Cardiac septum (tissue), 1 donor: ENCODE measurements around the gene MED10. TPM values are rescaled to one million over a fixed set of nuclear protein-coding genes. Genes with fewer than 3 reads are reported as not detected.
A peak's percentile ranks its signal among the peaks of the same experiment; 100 is the strongest.
"Not testable (repeated sequence)": the region's sequence is repeated elsewhere in the genome, so short reads cannot be mapped to it uniquely, and the experiment has no call there.

Source experiments
- DNase-seq: peaks from one replicate; pipeline ENCODE4 v3.0.0-alpha.2; 2020; ENCODE audit warnings: low spot score
- intact Hi-C: fragments of 100-400 bp; cut with DNase I; formaldehyde crosslinking; loops from one replicate; pipeline ENCODE4 v1.14.0; 2022
- total RNA-seq: library from RNA; stranded (reverse); fragmentation: NEBNext Ultra II Directional; extraction: Animal tissue kit (Norgen Biotek cat#: 25700); gene quantifications from one replicate; pipeline ENCODE4 v1.2.1, GENCODE V29; 2021
- donor health status: DM: no; HTN: no; CAD: no.

Gene MED10
- total RNA-seq, 1 donor from 2014 or later: 27.6 TPM

DNA sequence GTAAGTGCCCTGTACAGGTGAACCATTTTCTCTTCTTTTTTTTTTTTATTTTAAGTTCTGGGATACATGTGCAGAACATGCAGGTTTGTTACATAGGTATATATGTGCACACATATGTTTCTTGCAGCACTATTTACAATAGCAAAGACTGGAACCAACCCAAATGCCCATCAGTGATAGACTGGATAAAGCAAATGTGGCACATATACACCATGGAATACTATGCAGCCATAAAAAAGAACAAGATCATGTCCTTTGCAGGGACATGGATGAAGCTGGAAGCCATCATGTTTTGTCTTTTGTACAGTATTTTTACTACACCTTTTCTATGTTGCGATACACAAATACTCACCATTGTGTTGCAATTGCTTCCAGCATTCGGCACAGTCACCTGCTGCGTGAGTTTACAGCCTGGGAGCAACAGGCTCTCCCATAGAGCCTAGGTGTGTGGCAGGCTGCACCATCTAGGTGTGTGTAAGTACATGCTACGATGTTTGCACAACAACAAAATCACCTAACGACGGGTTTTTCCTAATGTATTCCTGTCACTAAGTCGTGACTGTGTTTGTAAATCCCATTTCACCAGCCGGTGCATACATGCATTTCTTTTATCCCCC, 20.4 kb downstream of the MED10 start:
- intact Hi-C loops: not testable (repeated sequence)
- peak; percentile 12 for DNase-seq

DNA sequence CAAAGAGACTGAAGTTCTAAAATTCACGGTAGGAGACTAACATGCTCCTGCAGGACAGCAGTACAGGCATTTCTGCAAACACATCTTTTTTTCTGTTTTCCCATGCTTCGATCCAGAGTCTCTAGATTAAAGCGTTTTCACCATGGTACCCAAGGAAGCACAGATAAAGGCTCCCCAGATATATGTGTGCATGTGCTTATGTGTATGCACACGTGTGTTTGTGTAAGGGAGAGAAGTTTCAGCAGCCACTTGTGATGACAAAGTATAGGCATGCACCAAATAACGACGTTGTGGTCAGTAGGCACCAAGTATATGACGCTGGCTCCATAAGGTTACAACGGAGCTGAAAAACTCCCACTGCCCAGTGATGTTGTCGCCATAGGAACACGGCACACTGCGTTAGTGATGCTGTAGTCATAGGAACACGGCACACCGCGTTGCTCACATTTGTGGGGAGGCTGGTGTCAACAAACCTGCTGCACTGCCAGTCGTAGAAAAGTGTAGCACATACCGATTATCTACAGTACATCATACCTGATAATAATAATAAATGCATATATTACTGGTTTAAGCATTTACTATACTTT, 21.7 kb downstream of the MED10 start:
- DNase-seq: peak; percentile 55
- intact Hi-C loops: no loop called here

DNA sequence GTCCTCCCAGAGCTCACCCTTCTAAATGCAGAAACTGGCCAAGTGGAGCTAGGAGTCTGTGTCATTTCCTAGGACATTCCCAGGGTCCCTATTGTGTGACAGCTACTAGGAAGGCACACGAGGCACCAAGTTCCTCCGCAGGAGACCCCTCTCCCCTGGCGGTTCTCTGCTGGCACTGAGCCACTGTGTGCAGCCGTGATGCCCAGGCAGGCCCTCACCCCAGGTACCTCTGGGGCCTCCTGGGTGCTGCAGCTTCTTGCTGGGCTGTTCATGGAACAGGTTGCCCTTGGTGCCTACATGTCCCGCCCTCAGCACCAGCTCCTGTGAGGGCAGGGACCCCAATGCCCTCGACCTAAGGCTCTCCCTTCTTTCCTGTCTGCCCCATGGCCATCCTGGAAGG, 23.1 kb downstream of the MED10 start:
- DNase-seq: peak; percentile 53
- intact Hi-C loops: no loop called here

- DNase-seq: peak; percentile 54
- intact Hi-C loops: no loop called here
Measured at GRCh38 chr5:6354848-6355247, 23.5 kb downstream of the MED10 start.

- intact Hi-C loops: no loop called here
- no peak for DNase-seq
Measured at GRCh38 chr5:6353602-6354302, 24.6 kb downstream of the MED10 start.

DNA sequence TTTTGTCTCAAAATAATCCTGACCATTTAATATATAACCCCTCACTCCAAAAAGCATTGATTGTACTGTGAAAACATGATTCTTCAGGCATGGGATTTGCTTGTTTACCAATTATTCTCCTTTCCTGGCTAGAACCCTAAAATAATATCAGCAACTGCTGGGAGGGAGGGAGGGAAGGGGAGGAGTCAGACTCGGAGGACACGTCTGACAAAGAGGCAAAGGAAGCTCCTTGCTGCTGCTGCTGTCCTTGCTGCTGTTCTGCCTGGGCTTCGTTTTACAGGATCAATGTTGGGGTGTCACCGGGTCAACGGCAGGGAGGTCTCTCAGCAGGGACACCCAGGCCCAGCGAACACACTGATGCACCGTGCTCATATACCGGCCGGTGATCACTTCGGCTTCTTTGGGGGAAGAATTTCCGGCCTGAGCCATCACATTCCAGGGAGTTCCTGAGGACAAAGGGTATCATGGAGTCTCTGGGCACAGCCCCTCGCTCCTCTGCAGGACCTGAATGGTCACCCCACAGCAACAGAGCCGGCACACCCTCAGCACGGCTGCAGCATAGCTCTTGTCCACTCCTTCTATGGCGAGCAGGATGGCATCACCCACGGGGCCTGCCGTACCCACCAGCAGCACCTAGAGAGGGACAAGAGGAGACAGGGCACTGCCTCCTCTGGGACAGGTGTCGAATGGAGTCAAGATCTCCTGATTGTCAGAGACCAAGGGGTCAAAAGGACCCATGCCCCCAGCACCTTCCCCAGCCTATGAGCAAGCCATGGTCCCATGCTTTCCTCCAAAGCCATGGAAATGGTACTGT, 27.9 kb downstream of the MED10 start:
- intact Hi-C loops: no loop called here
- peak; percentile 62 for DNase-seq

DNA sequence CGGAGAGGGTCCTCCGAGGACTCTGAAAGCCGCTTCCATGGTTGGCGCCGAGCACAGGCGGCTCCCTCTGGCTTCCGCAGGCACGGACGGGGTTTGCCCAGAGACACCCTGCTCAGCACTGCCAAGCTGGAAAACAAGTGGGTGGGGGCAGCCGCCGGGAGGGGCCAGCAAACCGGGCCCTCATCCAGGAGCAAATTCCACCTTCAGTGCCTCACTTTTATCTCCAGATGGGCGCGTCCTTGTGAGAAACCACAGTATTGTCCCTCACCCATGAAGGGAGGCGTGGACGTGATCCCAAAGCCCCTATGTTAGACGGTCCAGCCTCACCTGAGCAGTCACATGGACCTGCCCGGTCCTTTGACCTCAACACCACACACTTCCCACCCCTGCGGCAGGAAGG, 29.0 kb downstream of the MED10 start:
- intact Hi-C loops: no loop called here
- no peak for DNase-seq

DNA sequence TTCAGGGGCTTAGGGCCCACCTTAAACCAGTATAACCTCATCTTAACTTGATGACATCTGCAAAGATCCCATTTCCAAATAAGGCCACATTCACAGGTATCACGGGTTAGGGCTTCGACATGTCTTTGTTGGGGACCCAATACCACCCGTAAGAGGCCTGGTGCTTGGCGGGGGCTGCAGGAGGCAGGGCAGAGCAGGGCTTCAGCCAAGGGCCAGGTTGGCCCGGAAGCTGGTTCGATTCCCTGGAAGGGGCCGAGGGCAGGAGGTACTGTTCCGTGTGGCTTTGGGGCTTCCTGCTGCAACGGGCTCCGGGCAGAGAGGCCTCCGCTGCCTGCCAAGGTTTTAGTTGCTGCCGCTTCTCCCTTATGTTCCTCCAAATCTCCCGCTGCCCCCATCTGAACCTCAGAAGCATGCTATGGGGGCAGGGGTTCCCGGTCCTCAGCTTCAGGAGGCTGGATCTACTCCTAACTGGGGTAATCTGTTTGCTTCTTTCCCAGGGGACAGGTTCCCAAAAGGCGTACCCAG, 29.8 kb downstream of the MED10 start:
- DNase-seq: no peak

DNA sequence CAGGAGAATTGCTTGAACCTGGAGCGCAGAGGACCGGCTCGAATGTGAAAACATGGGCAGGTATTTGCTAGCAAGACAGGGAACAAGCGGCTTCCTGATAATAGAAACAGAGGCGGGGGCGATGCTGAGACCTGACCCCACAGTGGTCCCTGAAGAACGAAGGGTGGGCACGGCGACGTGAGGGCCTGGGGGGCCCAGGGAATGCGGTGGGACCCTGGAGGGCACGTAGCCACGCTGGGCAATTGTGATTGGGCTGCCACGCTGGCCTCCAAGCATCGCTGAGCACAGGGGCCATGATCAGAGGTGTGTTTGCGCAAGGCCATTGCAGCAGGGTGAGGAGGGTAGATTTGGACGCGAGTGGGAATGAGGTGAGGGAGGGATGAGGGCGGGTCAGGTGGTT, 30.7 kb downstream of the MED10 start:
- DNase-seq: no peak

More for the DNA sequence above, 29.8 kb downstream of the MED10 start:
- intact Hi-C loops: no loop called here

DNA sequence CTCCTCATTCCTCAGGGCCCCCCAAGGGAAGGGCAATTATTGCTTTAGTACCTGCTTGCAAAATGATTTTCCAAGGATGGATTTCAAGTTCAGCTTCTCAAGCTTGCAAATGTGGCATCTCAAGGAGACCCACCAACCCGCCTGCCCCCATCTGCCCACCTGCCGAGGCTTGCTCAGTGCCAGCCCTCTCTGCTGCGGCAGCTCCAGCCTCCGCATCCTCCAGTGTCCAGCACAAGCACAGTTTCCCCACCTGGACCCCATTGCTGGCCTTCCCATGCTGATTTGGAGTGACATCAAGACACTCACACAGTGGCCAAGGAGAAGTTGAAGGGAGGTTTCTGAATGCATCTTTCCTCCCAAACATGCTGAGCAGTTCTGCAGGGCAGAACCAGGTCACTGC, 31.2 kb downstream of the MED10 start:
- intact Hi-C loops: no loop called here
- no peak for DNase-seq

More for the DNA sequence above, 30.7 kb downstream of the MED10 start:
- intact Hi-C loops: no loop called here

DNA sequence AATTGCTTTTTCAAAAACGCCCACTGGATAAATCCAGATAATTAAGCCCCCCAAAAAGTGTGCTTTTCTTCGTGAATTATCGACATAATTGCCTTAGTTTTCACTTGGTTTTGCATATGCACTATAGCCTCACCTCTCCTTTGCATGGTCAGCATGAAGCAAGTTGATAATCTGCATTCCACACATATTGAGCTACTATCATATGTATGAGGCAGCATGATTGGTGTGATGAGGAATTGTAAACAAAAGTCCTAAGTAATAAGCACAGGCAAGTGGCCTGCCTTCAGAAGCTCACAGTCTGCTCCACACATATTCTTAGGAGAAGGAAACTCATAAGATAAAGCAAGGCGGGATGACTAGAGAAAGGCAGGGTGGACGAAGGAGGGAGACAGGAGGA, 33.8 kb downstream of the MED10 start:
- DNase-seq: no peak
- intact Hi-C loops: no loop called here

DNA sequence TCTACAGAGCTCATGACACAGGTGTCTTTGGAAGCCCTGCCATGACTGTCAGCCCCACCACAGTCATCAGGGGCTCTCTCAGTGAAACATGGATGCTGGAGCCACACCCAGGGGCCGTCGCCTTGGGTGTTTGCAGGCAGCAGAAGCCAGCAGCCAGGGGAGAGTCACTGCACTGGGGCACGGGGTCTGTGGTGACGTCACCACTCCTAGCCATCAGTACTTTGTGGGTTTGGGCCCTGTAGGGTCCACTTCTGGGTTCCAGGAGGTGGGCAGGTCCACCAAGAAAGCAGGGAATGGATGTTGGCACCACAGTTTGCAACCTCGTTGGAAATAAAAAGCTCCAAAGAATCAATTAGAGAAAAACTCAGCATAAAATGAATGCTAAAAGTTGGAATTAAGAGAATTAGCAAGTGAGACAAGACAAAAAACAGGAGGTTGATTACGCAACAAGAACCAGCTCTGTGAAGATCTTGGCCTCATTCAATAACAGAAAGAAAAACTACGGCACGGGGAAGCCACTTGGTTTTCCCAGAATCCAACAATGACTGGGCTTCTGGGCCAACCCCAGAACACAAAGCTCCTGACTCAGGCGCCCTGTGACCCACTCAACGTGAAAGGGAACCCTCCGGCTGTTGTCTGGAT, 34.3 kb downstream of the MED10 start:
- no peak for DNase-seq
- intact Hi-C loops: no loop called here

DNA sequence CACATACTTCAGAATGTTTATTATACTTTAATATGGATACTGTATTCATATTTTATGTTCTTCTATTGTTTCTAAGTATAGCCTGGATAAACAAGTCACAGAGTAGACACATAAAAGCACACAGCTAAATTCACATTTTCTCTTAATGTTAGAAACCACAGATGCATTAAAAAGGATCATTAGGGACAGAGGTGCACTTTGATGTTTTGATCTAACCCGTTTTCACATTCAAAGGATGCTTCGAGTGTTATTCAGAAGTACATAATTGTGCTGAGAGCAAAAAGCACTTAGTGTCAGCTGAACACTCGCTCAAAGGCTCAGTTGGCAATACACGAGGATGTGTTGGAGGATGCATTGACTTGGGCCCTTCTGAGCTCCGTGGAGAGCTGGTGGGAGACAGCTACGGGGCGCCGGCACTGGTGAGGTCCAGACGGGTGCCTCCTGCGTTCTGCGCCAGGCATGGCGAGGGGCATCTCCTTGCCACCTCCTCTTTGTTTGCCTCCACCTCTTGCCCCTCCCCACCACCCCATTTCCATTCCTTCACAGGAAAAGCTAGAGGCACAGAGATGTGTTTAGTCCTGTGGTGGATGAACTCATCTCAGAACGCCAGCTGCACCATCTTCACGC, 35.5 kb downstream of the MED10 start:
- no peak for DNase-seq
- intact Hi-C loops: no loop called here

GRCh38 chr5:6340100-6340499, 38.2 kb downstream of the MED10 start:
- DNase-seq: no peak
- intact Hi-C loops: no loop called here

DNA sequence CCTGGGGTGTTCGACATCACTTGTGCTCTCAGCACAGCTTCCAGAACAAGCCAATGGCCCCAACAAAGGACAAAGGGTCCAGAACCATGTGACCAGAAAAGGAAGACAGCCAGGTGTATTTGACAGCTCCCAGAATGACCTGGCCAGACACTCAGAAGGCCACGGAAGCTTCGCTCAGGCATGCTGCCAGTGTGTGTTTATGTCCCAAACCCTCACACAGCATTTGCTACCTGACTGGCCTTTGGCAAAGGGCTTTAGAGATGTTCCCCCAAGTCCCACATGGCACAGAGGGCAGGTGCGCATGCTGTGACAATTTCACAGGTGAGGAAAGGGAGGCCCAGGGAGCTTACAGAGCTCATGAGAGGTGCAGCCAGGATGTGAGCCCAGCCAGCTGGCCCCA, 39.5 kb downstream of the MED10 start:
- no peak for DNase-seq
- intact Hi-C loops: no loop called here

DNA sequence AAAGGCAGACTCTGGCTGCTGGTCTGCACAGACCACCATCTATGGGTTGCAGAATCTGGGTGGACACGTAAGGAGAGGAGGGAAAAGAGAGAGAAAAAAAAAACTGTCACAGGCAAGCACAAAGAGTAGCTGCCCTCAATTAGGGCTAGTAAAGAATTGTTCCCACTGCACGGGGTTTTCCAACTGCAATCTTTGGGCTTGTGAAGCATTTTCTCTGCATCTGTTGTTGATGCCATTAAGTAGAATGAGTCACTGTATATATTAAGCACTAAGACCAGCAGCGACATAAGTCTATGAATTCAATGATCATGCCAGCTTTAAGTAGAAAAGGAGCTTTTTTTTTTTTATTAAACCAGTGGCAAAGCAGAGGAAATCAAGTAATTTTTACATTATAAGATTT, 40.2 kb downstream of the MED10 start:
- DNase-seq: no peak
- intact Hi-C loops: no loop called here

GRCh38 chr5:6333182-6333905, 45.0 kb downstream of the MED10 start:
- DNase-seq: no peak
- intact Hi-C loops: no loop called here

- DNase-seq: peak; percentile 41
- intact Hi-C loops: no loop called here
Measured at GRCh38 chr5:6328173-6328572, 50.2 kb downstream of the MED10 start.

DNA sequence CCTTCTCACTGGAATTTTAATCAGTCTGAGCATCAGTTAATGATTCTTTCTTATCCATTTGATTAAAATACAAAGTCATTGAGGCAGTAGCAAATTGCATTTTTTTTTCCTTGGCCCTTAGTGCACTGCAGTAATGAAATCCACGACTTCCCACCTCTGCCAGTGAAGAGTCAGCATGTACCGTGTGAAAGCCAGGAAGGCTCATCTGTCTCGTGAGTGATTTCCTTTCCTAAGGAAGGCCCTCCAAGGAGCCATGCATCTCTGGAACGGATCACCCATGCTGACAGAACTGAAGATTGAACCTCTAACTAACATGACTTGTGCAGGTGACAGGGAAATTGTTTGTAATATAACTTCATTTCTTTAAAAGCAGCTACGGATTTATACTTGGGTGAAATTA, 51.6 kb downstream of the MED10 start:
- DNase-seq: peak; percentile 6
- intact Hi-C loops: no loop called here
